ENCODE data around the gene SF3A1.
"Not testable (repeated sequence)": the region's sequence is repeated elsewhere in the genome, so short reads cannot be mapped to it uniquely, and the experiment has no call there.

Gene SF3A1

GRCh38 chr22:30347255-30347892 lies 9.3 kb downstream of the SF3A1 start:
- DNase-seq = no peak

- no peak for DNase-seq
These were observed 12.1 kb downstream of the SF3A1 start for GRCh38 chr22:30344447-30345200.

- DNase-seq = no peak
These were observed 15.6 kb downstream of the SF3A1 start for GRCh38 chr22:30340911-30341685.

- DNase-seq = no peak
These were observed 17.9 kb downstream of the SF3A1 start for GRCh38 chr22:30338802-30339201.

- DNase-seq = not testable (repeated sequence)
These were observed 18.4 kb downstream of the SF3A1 start for GRCh38 chr22:30338341-30338740.

- DNase-seq = no peak
These were observed 19.3 kb downstream of the SF3A1 start for GRCh38 chr22:30337461-30337778.

- no peak for DNase-seq
These were observed 19.8 kb downstream of the SF3A1 start for GRCh38 chr22:30336752-30337460.

GRCh38 chr22:30335236-30335635 lies 21.5 kb downstream of the SF3A1 start:
- no peak for DNase-seq

GRCh38 chr22:30334646-30335045 lies 22.0 kb downstream of the SF3A1 start:
- DNase-seq = no peak

- DNase-seq = no peak
These were observed 23.0 kb downstream of the SF3A1 start for GRCh38 chr22:30333707-30334087.

- no peak for DNase-seq
These were observed 23.5 kb downstream of the SF3A1 start for GRCh38 chr22:30332994-30333706.

GRCh38 chr22:30332551-30332950 lies 24.1 kb downstream of the SF3A1 start:
- no peak for DNase-seq

- no peak for DNase-seq
These were observed 28.1 kb downstream of the SF3A1 start for GRCh38 chr22:30328466-30329049.

GRCh38 chr22:30327864-30328345 lies 28.8 kb downstream of the SF3A1 start:
- no peak for DNase-seq

GRCh38 chr22:30326706-30327362 lies 29.9 kb downstream of the SF3A1 start, which contains the start of gene TBC1D10A:
Gene TBC1D10A (minus strand): TSS chr22:30326941. CDS start chr22:30326881, 60 bp downstream.
- peak; percentile 84 for DNase-seq

- no peak for DNase-seq
These were observed 30.4 kb downstream of the SF3A1 start for GRCh38 chr22:30326255-30326705.

GRCh38 chr22:30325724-30326254 lies 30.9 kb downstream of the SF3A1 start:
- DNase-seq = no peak

- DNase-seq = no peak
These were observed 31.5 kb downstream of the SF3A1 start for GRCh38 chr22:30325065-30325720.

GRCh38 chr22:30324014-30324730 lies 32.5 kb downstream of the SF3A1 start:
- no peak for DNase-seq

- DNase-seq = no peak
These were observed 33.4 kb downstream of the SF3A1 start for GRCh38 chr22:30323246-30323645.

All from KG1 (cell line).